CD14-positive monocyte (primary cell): ENCODE data around the gene SNPH. TPM values are rescaled to one million over a fixed set of nuclear protein-coding genes. Genes with fewer than 3 reads are reported as not detected.

Experiments used
- DNase-seq, 3 donors: peaks; one replicate each; pipeline ENCODE4 v3.0.0-alpha.2; 2011 to 2022
- H2AFZ ChIP-seq: 2 replicates; pipeline ENCODE4 v1.6.0; 2012; ENCODE audit warnings: mild to moderate bottlenecking, low read depth, low read length, inconsistent platforms; ENCODE audit not compliant: insufficient read depth, poor library complexity, severe bottlenecking
- H3K27ac ChIP-seq, 2 donors: 1 replicate in 1 of 2; 2 replicates in 1 of 2; pipeline ENCODE4 v1.5.1; 2012 to 2013; ENCODE audit warnings: low read length in 2 of 2, control low read depth in 1 of 2, inconsistent platforms in 1 of 2, low read depth in 1 of 2, mild to moderate bottlenecking in 1 of 2
- H3K27me3 ChIP-seq, 2 donors: one replicate each; pipeline versions ENCODE4 v1.6.0 to v1.6.1; 2011 to 2013; ENCODE audit warnings: low read length in 2 of 2; ENCODE audit not compliant: control insufficient read depth in 2 of 2, insufficient read depth in 2 of 2
- H3K36me3 ChIP-seq, 2 donors: replicated peaks in 1 of 2; 1 replicate in 1 of 2; 2 replicates in 1 of 2; pipeline versions ENCODE4 v1.5.1 to v1.6.1; 2012 to 2013; ENCODE audit warnings: low read length in 2 of 2, control low read depth in 1 of 2, inconsistent platforms in 1 of 2, mild to moderate bottlenecking in 1 of 2; ENCODE audit not compliant: insufficient read depth in 2 of 2, control insufficient read depth in 1 of 2
- H3K4me1 ChIP-seq, 2 donors: 1 replicate in 1 of 2; 2 replicates in 1 of 2; pipeline versions ENCODE4 v1.5.1 to v1.6.1; 2012 to 2013; ENCODE audit warnings: low read length in 2 of 2, control low read depth in 1 of 2, inconsistent platforms in 1 of 2, mild to moderate bottlenecking in 1 of 2, moderate library complexity in 1 of 2; ENCODE audit not compliant: insufficient read depth in 2 of 2, control insufficient read depth in 1 of 2
- H3K4me2 ChIP-seq: replicated peaks from 2 replicates; pipeline ENCODE3; 2012; ENCODE audit warnings: low read length, moderate library complexity, mild to moderate bottlenecking; ENCODE audit not compliant: poor library complexity, severe bottlenecking; ENCODE audit errors: extremely low read depth
- H3K4me3 ChIP-seq, 3 experiments: fragments of 200-600 bp in 1 of 3; sonication (generic) in 1 of 3; replicated peaks in 1 of 3; 1 replicate in 2 of 3; 2 replicates in 1 of 3; pipeline ENCODE4 v1.5.1; 2011 to 2013; ENCODE audit warnings: low read length in 3 of 3, mild to moderate bottlenecking in 3 of 3, control low read depth in 2 of 3, low read depth in 2 of 3, inconsistent platforms in 1 of 3, moderate library complexity in 1 of 3
- H3K79me2 ChIP-seq: 2 replicates; pipeline ENCODE4 v1.6.0; 2012; ENCODE audit warnings: mild to moderate bottlenecking, control low read depth, inconsistent platforms, low read length, moderate library complexity; ENCODE audit not compliant: insufficient read depth
- H3K9ac ChIP-seq: 2 replicates; pipeline ENCODE4 v1.6.0; 2017; ENCODE audit warnings: low read length, mild to moderate bottlenecking; ENCODE audit not compliant: insufficient read depth, poor library complexity, severe bottlenecking
- H3K9me3 ChIP-seq, 2 donors: replicated peaks in 1 of 2; 1 replicate in 1 of 2; 2 replicates in 1 of 2; pipeline versions ENCODE4 v1.5.1 to v1.6.1; 2012 to 2013; ENCODE audit warnings: low read length in 2 of 2, control low read depth in 1 of 2; ENCODE audit not compliant: control insufficient read depth in 1 of 2, insufficient read depth in 1 of 2
- H4K20me1 ChIP-seq: 2 replicates; pipeline ENCODE4 v1.6.0; 2012; ENCODE audit warnings: mild to moderate bottlenecking, low read length, control low read depth, moderate library complexity; ENCODE audit not compliant: insufficient read depth
- H3K27ac Mint-ChIP-seq, 7 donors: one replicate each; pipeline ENCODE4 v1.8.0; 2020; ENCODE audit warnings: mild to moderate bottlenecking in 7 of 7, mixed read lengths in 7 of 7, moderate library complexity in 6 of 7, inconsistent platforms in 2 of 7
- H3K27me3 Mint-ChIP-seq, 3 donors: one replicate each; pipeline ENCODE4 v1.8.0; 2021 to 2022; ENCODE audit warnings: low read depth in 3 of 3, mild to moderate bottlenecking in 3 of 3, mixed read lengths in 3 of 3, moderate library complexity in 3 of 3, inconsistent platforms in 1 of 3
- H3K36me3 Mint-ChIP-seq, 2 donors: one replicate each; pipeline ENCODE4 v1.8.0; 2020; ENCODE audit warnings: mixed read lengths in 2 of 2, inconsistent platforms in 1 of 2, mild to moderate bottlenecking in 1 of 2
- H3K4me1 Mint-ChIP-seq: one replicate; pipeline ENCODE4 v1.8.0; 2020; ENCODE audit warnings: mild to moderate bottlenecking, mixed read lengths
- H3K4me3 Mint-ChIP-seq, 2 donors: one replicate each; pipeline ENCODE4 v1.8.0; 2020; ENCODE audit warnings: mild to moderate bottlenecking in 2 of 2, mixed read lengths in 2 of 2, moderate library complexity in 1 of 2
- H3K9me3 Mint-ChIP-seq, 7 donors: one replicate each; pipeline ENCODE4 v1.8.0; 2020 to 2022; ENCODE audit warnings: mixed read lengths in 7 of 7, mild to moderate bottlenecking in 6 of 7, moderate library complexity in 6 of 7, inconsistent platforms in 2 of 7
- CTCF ChIP-seq: fragments of 200-600 bp; IDR thresholded peaks from one replicate; pipeline ENCODE4 v1.8.0; 2022; ENCODE audit warnings: antibody characterized with exemption, mild to moderate bottlenecking
- WGBS: methylation state at CpG from one replicate; pipeline ENCODE4 v1.1.5; 2013; ENCODE audit warnings: missing lambda C conversion rate; ENCODE audit not compliant: insufficient coverage; 5-methylcytosine and 5-hydroxymethylcytosine counted together
- intact Hi-C, 2 donors: fragments of 100-400 bp; cut with micrococcal nuclease; formaldehyde crosslinking; loops; one replicate each; pipeline versions ENCODE4 v1.15.0 to v1.15.1; 2023
- polyA plus RNA-seq, 3 donors: library from polyadenylated mRNA; depleted of rRNA in 1 of 3; unstranded in 2 of 3; stranded (reverse) in 1 of 3; fragments of 300-500 nt in 2 of 3; fragments of >200 nt in 1 of 3; fragmentation: Illumina TruSeq in 2 of 3; gene quantifications; 1 replicate in 2 of 3; 2 replicates in 1 of 3; pipeline ENCODE4 v1.2.3, GENCODE V29; 2012 to 2021

Gene SNPH
- polyA plus RNA-seq, 3 donors, result 0.07 to 0.10 TPM; not detected in 1

- DNase-seq, result no peak
- no peaks in the 10 kb centered on the region for H3K9me3 ChIP-seq
- no peaks in the 10 kb centered on the region for H3K36me3 ChIP-seq
- no peak overlapping the region for H3K27ac ChIP-seq
- no peak for TF ChIP-seq CTCF
- intact Hi-C loops, result loop anchor here (5.0 kb wide), 2 partner anchors 127 to 192 kb away; no protein-coding TSS in a partner anchor
- Mint-ChIP-seq H3K27me3 (peaks cover 0 to 3% (median 3%) of the 10 kb centered on the region in 3 donors), H3K4me1 (no peaks in the 10 kb centered on the region), H3K9me3 (no peaks in the 10 kb centered on the region), H3K36me3 (no peaks in the 10 kb centered on the region), H3K4me3 (no peak overlapping the region), H3K27ac (no peak overlapping the region)
- no peaks in the 10 kb centered on the region for H3K79me2 ChIP-seq
- H3K9ac ChIP-seq, result no peak overlapping the region
- no peak overlapping the region for H2AFZ ChIP-seq
- 93% methylated on average over 6 of the region's 9 CpGs for WGBS
- no peak overlapping the region for H3K4me2 ChIP-seq
- no peaks in the 10 kb centered on the region for H3K27me3 ChIP-seq
- no peaks in the 10 kb centered on the region for H4K20me1 ChIP-seq
- peaks cover 6 to 7% of the 10 kb centered on the region in 2 donors for H3K4me1 ChIP-seq
- H3K4me3 ChIP-seq, result no peak overlapping the region
Observed at GRCh38 chr20:1310071-1310470, 44.0 kb downstream of the SNPH start.

- peaks cover 6 to 7% of the 10 kb centered on the region in 2 donors for H3K4me1 ChIP-seq
- no peak for DNase-seq
- no peak for TF ChIP-seq CTCF
- H3K27me3 ChIP-seq, result no peaks in the 10 kb centered on the region
- intact Hi-C loops, result loop anchor here (1.0 to 5.0 kb wide), 3 partner anchors 127 to 192 kb away; no protein-coding TSS in a partner anchor
- no peak overlapping the region for H3K4me3 Mint-ChIP-seq
- no peaks in the 10 kb centered on the region for H3K9me3 ChIP-seq
- no peaks in the 10 kb centered on the region for H3K79me2 ChIP-seq
- H4K20me1 ChIP-seq, result no peaks in the 10 kb centered on the region
- no peaks in the 10 kb centered on the region for H3K9me3 Mint-ChIP-seq
- no peaks in the 10 kb centered on the region for H3K36me3 Mint-ChIP-seq
- H3K36me3 ChIP-seq, result no peaks in the 10 kb centered on the region
- H3K27ac Mint-ChIP-seq, result no peak overlapping the region
- no peak overlapping the region for H3K4me3 ChIP-seq
- no peak overlapping the region for H2AFZ ChIP-seq
- 88% methylated on average over 10 of the region's 12 CpGs for WGBS
- H3K27ac ChIP-seq, result no peak overlapping the region
- no peaks in the 10 kb centered on the region for H3K4me1 Mint-ChIP-seq
- H3K4me2 ChIP-seq, result no peak overlapping the region
- peaks cover 0 to 6% (median 3%) of the 10 kb centered on the region in 3 donors for H3K27me3 Mint-ChIP-seq
- H3K9ac ChIP-seq, result no peak overlapping the region
Observed at GRCh38 chr20:1310506-1311190, 44.6 kb downstream of the SNPH start.
